Measurements from ENCODE around the gene SEMA5A. TPM values are rescaled to one million over a fixed set of nuclear protein-coding genes. Genes with fewer than 3 reads are reported as not detected.

SEMA5A gene
- polyA plus RNA-seq, 1 of the 3 experiments (the other 2 are of a cell fraction), result 0.58 TPM

- H3K27me3 ChIP-seq (ENCODE audit: insufficient read depth), result no peaks in the 10 kb centered on the region
- H3K79me2 ChIP-seq (ENCODE audit: insufficient read depth), result no peaks in the 10 kb centered on the region
- DNase-seq, result peak; percentile 66
- no peaks in the 10 kb centered on the region for H3K36me3 ChIP-seq (replicated peaks in 1 of 2; ENCODE audit: control insufficient read depth in 1 of 2, insufficient read depth in 2 of 2, low read length in 1 of 2)
- no peak overlapping the region for H3K4me3 ChIP-seq (ENCODE audit: low read depth in 2 of 2, low read length in 1 of 2)
- no peaks in the 10 kb centered on the region for H3K9me3 ChIP-seq
- no peak overlapping the region for H3K4me2 ChIP-seq
- no peak overlapping the region for H3K9ac ChIP-seq
- POLR2A ChIA-PET, result no interaction called here
- no peak overlapping the region for H2AFZ ChIP-seq (ENCODE audit: low read depth)
- peaks cover 0 to 7% of the 10 kb centered on the region in 2 experiments; a peak in 2 of 4 replicates for H3K4me1 ChIP-seq (ENCODE audit: control insufficient read depth in 1 of 2, insufficient read depth in 2 of 2, low read depth in 1 of 2, low read length in 1 of 2)
- CTCF ChIA-PET, result no interaction called here
- 62% methylated on average over 1 of the region's 1 CpG for WGBS (ENCODE audit: low lambda C conversion rate)
- H3F3A ChIP-seq (replicated peaks; ENCODE audit: insufficient read depth), result no peaks in the 10 kb centered on the region
- H3K9me2 ChIP-seq, result no peaks in the 10 kb centered on the region
- H3K27ac ChIP-seq (ENCODE audit: low read depth in 2 of 2, low read length in 1 of 2), result no peak overlapping the region; a peak in 1 of 4 replicates
- no peak for TF ChIP-seq EZH2phosphoT487 (IDR thresholded peaks at IDR 0.05; ENCODE audit: borderline replicate concordance, low read depth)
- TF ChIP-seq GATA2 (CRISPR knock-in tag; IDR thresholded peaks at IDR 0.05), result peak; percentile 60
- TF ChIP-seq EP300 (IDR thresholded peaks at IDR 0.05; ENCODE audit: borderline replicate concordance in 1 of 2, low read depth in 1 of 2, low read length in 1 of 2), result peak in 1 of 2 experiments; percentile 62; a peak in 1 of 4 replicates
- TF ChIP-seq MXI1 (IDR thresholded peaks at IDR 0.05; ENCODE audit: low read depth, low read length), result no peak
- no peak for TF ChIP-seq JUND (IDR thresholded peaks at IDR 0.05)
- TF ChIP-seq NFIC (IDR thresholded peaks at IDR 0.05; ENCODE audit: borderline replicate concordance), result no peak
- peak; percentile 86 for TF ChIP-seq RCOR1 (IDR thresholded peaks at IDR 0.05; ENCODE audit: low read length)
- H4K20me1 ChIP-seq (ENCODE audit: insufficient read depth), result no peaks in the 10 kb centered on the region
Measured at GRCh38 chr5:9390113-9390512, 155.8 kb downstream of the SEMA5A start.

- no peak overlapping the region for H3K4me3 ChIP-seq (ENCODE audit: low read depth in 2 of 2, low read length in 1 of 2)
- no peak overlapping the region for H3K9ac ChIP-seq
- DNase-seq, result peak; percentile 40
- no peaks in the 10 kb centered on the region for H3K9me3 ChIP-seq
- no peaks in the 10 kb centered on the region for H3F3A ChIP-seq (replicated peaks; ENCODE audit: insufficient read depth)
- H3K9me2 ChIP-seq, result no peaks in the 10 kb centered on the region
- H3K27me3 ChIP-seq (ENCODE audit: insufficient read depth), result no peaks in the 10 kb centered on the region
- no peak overlapping the region for H3K4me2 ChIP-seq
- no peak overlapping the region for H2AFZ ChIP-seq (ENCODE audit: low read depth)
- H3K36me3 ChIP-seq (replicated peaks in 1 of 2; ENCODE audit: control insufficient read depth in 1 of 2, insufficient read depth in 2 of 2, low read length in 1 of 2), result no peaks in the 10 kb centered on the region
- ChIA-PET POLR2A (no interaction called here), CTCF (no interaction called here)
- H3K4me1 ChIP-seq (ENCODE audit: control insufficient read depth in 1 of 2, insufficient read depth in 2 of 2, low read depth in 1 of 2, low read length in 1 of 2), result peaks cover 0 to 7% of the 10 kb centered on the region in 2 experiments; a peak in 2 of 4 replicates
- TF ChIP-seq GABPA (IDR thresholded peaks at IDR 0.05; ENCODE audit: low read depth) (no peak), FOXM1 (IDR thresholded peaks at IDR 0.05; ENCODE audit: low read depth) (no peak), MAX (IDR thresholded peaks at IDR 0.05; ENCODE audit: low read depth) (no peak), SIN3A (IDR thresholded peaks at IDR 0.05; ENCODE audit: borderline replicate concordance, low read depth, low read length) (no peak), GATA2 (CRISPR knock-in tag; IDR thresholded peaks at IDR 0.05) (peak; percentile 67), POLR2AphosphoS5 (IDR thresholded peaks at IDR 0.05; ENCODE audit: low read depth, low read length) (no peak), NRF1 (IDR thresholded peaks at IDR 0.05; ENCODE audit: low read depth, low read length) (no peak), EZH2phosphoT487 (IDR thresholded peaks at IDR 0.05; ENCODE audit: borderline replicate concordance, low read depth) (no peak), EP300 (IDR thresholded peaks at IDR 0.05; ENCODE audit: borderline replicate concordance in 1 of 2, low read depth in 1 of 2, low read length in 1 of 2) (peak in 1 of 2 experiments; percentile 27; a peak in 1 of 4 replicates), REST (IDR thresholded peaks at IDR 0.05; ENCODE audit: low read depth, low read length) (no peak), JUND (IDR thresholded peaks at IDR 0.05) (no peak), RCOR1 (IDR thresholded peaks at IDR 0.05; ENCODE audit: low read length) (0 out of 2 replicates have a peak, but pooled peaks have one; percentile 38), TAF1 (IDR thresholded peaks at IDR 0.05; ENCODE audit: borderline replicate concordance, low read depth, low read length) (no peak), SMC3 (IDR thresholded peaks at IDR 0.05; ENCODE audit: low read depth, low read length) (no peak)
- WGBS (ENCODE audit: low lambda C conversion rate), result 50% methylated on average over 5 of the region's 5 CpGs
- H3K79me2 ChIP-seq (ENCODE audit: insufficient read depth), result no peaks in the 10 kb centered on the region
- no peaks in the 10 kb centered on the region for H4K20me1 ChIP-seq (ENCODE audit: insufficient read depth)
- peak overlapping the region in 1 of 2 experiments; percentile 50; a peak in 1 of 4 replicates for H3K27ac ChIP-seq (ENCODE audit: low read depth in 2 of 2, low read length in 1 of 2)
Measured at GRCh38 chr5:9388941-9389674, 156.8 kb downstream of the SEMA5A start.
